H1 (cell line): ENCODE measurements around the gene RGS9. TPM values are rescaled to one million over a fixed set of nuclear protein-coding genes. Genes with fewer than 3 reads are reported as not detected.

Experiments
- CEBPB ChIP-seq: IDR thresholded peaks from 2 replicates; pipeline ENCODE4 v1.6.1; 2012; ENCODE audit warnings: low read depth, low read length
- EP300 ChIP-seq, 2 experiments: IDR thresholded peaks; 1 replicate in 1 of 2; 2 replicates in 1 of 2; pipeline ENCODE4 v1.6.1; 2011 to 2012; ENCODE audit warnings: low read depth in 2 of 2, low read length in 2 of 2, mild to moderate bottlenecking in 2 of 2, borderline replicate concordance in 1 of 2, inconsistent platforms in 1 of 2, moderate library complexity in 1 of 2
- KDM1A ChIP-seq: fragments of 200-600, 300-600 bp; sonication (generic); IDR thresholded peaks from 2 replicates; pipeline ENCODE4 v1.7.1; 2016; ENCODE audit warnings: mild to moderate bottlenecking, low read length, borderline replicate concordance
- TAF1 ChIP-seq: IDR thresholded peaks from 2 replicates; pipeline ENCODE4 v1.6.1; 2011; ENCODE audit warnings: mild to moderate bottlenecking, low read depth, low read length
- polyA plus RNA-seq, 7 experiments: library from polyadenylated mRNA; depleted of rRNA in 3 of 7; stranded (reverse) in 5 of 7; unstranded in 2 of 7; fragments of >200 nt in 5 of 7; fragments of 200-250 nt in 2 of 7; gene quantifications; 1 replicate in 5 of 7; 2 replicates in 1 of 7; 4 replicates in 1 of 7; pipeline versions ENCODE4 v1.2.1 to v1.2.3, GENCODE V29; 2011 to 2013; ENCODE audit warnings: missing spikeins in 2 of 7, mixed read lengths in 2 of 7
- total RNA-seq: library from RNA; stranded (reverse); fragmentation: NEBNext Ultra II Directional; extraction: Animal tissue kit (Norgen Biotek cat#: 25700); gene quantifications from 2 replicates; pipeline ENCODE4 v1.2.1, GENCODE V29; 2021
- TF ChIP-seq, protein P1 (sequence below): IDR thresholded peaks from 2 replicates; pipeline ENCODE4 v1.6.1; 2012; ENCODE audit warnings: low read length, inconsistent platforms

The RGS9 gene
- total and polyA plus RNA-seq, 2 of the 8 experiments (the other 6 are each of a cell fraction or from before 2014, with no cell fraction given), result 8.9 to 20.5 TPM

DNA sequence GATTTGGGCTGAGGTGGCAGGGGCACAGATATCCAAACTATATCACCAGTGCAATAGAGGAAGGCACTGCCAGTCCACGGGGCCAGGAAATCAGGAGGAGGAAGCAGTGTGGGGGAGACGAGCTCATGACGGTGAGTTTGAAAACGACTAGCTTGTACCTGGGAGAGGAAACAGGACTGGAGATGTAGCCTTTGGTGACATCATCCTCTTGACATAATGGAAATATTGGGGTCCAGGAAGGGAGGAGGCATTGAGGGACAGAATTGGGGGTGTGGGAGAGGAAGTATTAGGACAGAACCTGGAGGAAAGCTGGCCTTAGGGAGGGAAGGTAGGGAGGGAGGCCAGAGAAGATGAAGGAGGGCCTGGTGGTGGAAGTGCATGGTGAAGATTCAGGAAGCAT lies 109.1 kb downstream of the RGS9 start (continued):
- no peak for TF ChIP-seq KDM1A
- TF ChIP-seq TAF1, result no peak
- no peak for TF ChIP-seq EP300 (IDR thresholded peaks at IDR 0.05; ENCODE audit: borderline replicate concordance in 1 of 2, low read depth in 2 of 2, low read length in 2 of 2)
- TF ChIP-seq, protein P1, sequence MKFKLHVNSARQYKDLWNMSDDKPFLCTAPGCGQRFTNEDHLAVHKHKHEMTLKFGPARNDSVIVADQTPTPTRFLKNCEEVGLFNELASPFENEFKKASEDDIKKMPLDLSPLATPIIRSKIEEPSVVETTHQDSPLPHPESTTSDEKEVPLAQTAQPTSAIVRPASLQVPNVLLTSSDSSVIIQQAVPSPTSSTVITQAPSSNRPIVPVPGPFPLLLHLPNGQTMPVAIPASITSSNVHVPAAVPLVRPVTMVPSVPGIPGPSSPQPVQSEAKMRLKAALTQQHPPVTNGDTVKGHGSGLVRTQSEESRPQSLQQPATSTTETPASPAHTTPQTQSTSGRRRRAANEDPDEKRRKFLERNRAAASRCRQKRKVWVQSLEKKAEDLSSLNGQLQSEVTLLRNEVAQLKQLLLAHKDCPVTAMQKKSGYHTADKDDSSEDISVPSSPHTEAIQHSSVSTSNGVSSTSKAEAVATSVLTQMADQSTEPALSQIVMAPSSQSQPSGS, result no peak
- TF ChIP-seq CEBPB, result no peak
